GM19043 (cell line): ENCODE measurements around the gene FUT8.
"Not testable (repeated sequence)": the region's sequence is repeated elsewhere in the genome, so short reads cannot be mapped to it uniquely, and the experiment has no call there.

ENCODE experiments used
- ATAC-seq: cut with Tn5 transposase; IDR thresholded peaks from one replicate; pipeline ENCODE4 v1.9.1; 2021; ENCODE audit warnings: low read depth; ENCODE audit not compliant: unreplicated experiment

The FUT8 gene

GRCh38 chr14:65686761-65687160 is 274.2 kb downstream of the FUT8 start:
- no peak for ATAC-seq

- no peak for ATAC-seq
These were observed 276.5 kb downstream of the FUT8 start for GRCh38 chr14:65689070-65689469.

- not testable (repeated sequence) for ATAC-seq
These were observed 280.0 kb downstream of the FUT8 start for GRCh38 chr14:65692566-65692965.

- no peak for ATAC-seq
These were observed 284.3 kb downstream of the FUT8 start for GRCh38 chr14:65696801-65697200.

- no peak for ATAC-seq
These were observed 291.0 kb downstream of the FUT8 start for GRCh38 chr14:65703521-65703920.

- no peak for ATAC-seq
These were observed 291.5 kb downstream of the FUT8 start for GRCh38 chr14:65703996-65704395.

- ATAC-seq, result no peak
These were observed 291.9 kb downstream of the FUT8 start for GRCh38 chr14:65704437-65704836.

GRCh38 chr14:65704850-65705249 is 292.3 kb downstream of the FUT8 start:
- ATAC-seq, result no peak

- no peak for ATAC-seq
These were observed 297.0 kb downstream of the FUT8 start for GRCh38 chr14:65709576-65709975.

GRCh38 chr14:65716813-65717212 is 304.3 kb downstream of the FUT8 start:
- not testable (repeated sequence) for ATAC-seq

GRCh38 chr14:65717384-65717915 is 304.9 kb downstream of the FUT8 start:
- ATAC-seq, result not testable (repeated sequence)

GRCh38 chr14:65718629-65719028 is 306.1 kb downstream of the FUT8 start:
- ATAC-seq, result no peak

GRCh38 chr14:65720171-65720570 is 307.6 kb downstream of the FUT8 start:
- ATAC-seq, result no peak

GRCh38 chr14:65720743-65721142 is 308.2 kb downstream of the FUT8 start:
- ATAC-seq, result no peak

GRCh38 chr14:65723348-65723747 is 310.8 kb downstream of the FUT8 start:
- ATAC-seq, result no peak

- ATAC-seq, result no peak
These were observed 316.1 kb downstream of the FUT8 start for GRCh38 chr14:65728604-65729003.

GRCh38 chr14:65729566-65729965 is 317.0 kb downstream of the FUT8 start:
- no peak for ATAC-seq

- ATAC-seq, result peak; percentile 99
These were observed 319.5 kb downstream of the FUT8 start for GRCh38 chr14:65731933-65732506.

GRCh38 chr14:65738339-65738738 is 325.8 kb downstream of the FUT8 start:
- ATAC-seq, result no peak

GRCh38 chr14:65745396-65746190 is 333.1 kb downstream of the FUT8 start:
- no peak for ATAC-seq

- ATAC-seq, result no peak
These were observed 336.3 kb downstream of the FUT8 start for GRCh38 chr14:65748796-65749195.

GRCh38 chr14:65749287-65749686 is 336.8 kb downstream of the FUT8 start:
- ATAC-seq, result no peak
